ENCODE data around the gene TMEM178B.
"Not testable (repeated sequence)": the region's sequence is repeated elsewhere in the genome, so short reads cannot be mapped to it uniquely, and the experiment has no call there.

Gene TMEM178B

DNA sequence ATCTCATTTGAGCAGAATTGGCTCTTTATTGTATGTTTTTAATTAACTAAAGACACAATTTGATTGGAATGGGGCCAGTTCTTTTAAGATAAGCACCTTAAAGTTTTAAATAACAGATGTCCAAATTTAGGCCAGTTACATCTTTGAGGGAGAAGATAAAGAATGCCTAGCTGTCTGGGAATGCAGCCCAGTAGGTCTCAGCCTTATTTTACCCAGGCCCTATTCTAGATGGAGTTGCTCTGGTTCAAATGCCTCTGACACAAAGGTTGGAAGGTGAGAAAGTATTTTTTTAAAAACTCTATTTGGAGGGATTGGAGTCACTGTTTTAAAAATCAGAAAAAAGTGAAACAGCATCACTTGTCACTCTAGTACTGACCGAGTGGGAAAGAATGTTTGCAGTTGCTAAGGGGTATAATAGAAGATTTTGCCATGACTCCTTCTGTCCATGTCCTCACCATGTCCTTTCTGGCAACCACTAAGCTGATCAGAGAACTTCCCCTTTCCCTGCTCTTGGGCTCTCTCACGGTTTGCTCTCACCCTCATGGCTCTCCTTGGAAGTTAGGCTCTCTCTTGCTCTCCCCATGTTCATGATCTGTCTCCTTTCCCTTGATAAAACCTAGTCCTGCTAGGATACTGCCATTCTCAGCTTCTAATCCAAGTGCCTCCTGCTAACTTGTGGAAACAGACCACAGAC, 239.1 kb downstream of the TMEM178B start:
- DNase-seq (ENCODE audit: low read depth): no peak

DNA sequence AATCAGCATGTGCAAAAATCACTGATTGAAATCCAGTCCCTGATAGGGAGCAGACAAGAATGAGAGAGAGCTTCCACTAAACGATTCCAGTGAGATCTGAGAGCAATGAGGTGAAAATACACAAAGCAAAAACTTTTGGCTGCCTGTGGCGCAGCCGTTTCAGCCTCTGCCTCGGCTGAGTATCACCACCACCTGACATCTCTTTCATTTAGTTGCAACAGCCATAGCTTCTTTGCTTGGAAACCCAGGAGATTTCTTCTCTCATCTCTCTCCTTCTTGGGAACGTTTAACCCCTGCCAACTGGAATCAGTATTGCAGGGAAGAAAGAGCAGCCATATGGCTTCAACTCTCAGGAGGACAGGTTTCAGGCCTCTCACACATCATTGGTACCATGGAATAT, 240.0 kb downstream of the TMEM178B start:
- DNase-seq (ENCODE audit: low read depth): no peak

DNA sequence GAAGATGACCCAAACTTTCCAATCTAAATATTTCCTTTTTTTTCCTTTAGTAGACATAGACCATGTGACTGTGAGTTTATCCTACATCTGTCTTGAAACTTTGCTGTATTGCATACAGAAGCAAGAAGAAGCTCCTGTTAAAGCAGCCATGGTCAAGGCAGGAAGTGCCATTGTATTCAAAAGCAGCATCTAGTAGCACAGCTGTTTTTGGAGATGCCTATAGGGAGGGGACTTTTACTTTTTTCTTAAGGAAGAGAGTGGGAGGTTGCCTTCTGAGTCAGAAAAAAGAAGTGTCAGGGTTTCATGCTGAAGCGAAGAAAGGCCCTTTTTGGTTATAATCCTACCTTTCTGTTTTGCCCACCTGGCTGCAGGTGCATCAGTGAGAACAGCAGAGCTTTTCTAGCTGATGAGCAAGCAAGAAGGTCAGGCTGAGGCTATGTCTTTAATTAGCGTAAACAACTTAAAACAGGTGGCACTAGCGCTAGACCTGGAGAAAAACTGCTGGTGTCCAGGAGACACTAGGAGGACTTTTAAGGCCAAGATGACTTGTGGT, 243.2 kb downstream of the TMEM178B start:
- DNase-seq (ENCODE audit: low read depth): no peak

DNA sequence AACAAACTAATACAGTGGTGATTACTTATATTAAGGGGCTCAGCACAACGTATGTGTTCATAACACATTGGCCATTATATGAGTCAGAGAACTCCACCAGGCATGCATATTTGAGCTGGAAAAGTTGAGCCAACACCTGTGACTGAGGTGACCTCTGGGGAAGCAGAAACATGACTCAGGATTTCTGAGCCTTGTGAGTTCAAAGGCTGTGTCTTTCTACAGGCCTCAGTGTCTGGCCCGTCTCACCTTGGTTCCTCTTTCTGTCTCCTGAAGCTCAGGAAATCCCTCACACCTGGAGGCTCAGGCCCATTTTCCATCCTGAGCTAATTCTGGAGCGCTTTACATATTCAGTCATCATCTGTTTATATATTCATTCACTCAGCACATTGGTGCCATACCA, 246.4 kb downstream of the TMEM178B start:
- no peak for DNase-seq (ENCODE audit: low read depth)

DNA sequence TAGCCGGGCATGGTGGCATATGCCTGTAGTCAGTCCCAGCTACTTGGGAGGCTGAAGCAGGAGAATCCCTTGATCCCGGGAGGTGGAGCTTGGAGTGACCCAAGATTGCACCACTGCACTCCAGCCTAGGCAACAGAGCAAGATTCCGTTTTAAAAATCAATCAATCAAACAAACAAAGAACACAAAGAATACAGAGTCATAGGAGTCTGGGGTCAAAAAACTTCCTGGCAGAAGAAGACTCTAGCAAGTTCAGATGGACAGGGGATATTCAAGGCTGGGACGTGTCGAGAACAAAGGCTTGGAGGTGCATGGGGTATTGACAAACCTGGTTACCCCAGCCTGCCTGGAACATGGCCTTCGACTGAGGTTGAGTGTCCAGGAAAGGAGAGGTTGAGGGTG, 248.5 kb downstream of the TMEM178B start:
- DNase-seq (ENCODE audit: low read depth): no peak

DNA sequence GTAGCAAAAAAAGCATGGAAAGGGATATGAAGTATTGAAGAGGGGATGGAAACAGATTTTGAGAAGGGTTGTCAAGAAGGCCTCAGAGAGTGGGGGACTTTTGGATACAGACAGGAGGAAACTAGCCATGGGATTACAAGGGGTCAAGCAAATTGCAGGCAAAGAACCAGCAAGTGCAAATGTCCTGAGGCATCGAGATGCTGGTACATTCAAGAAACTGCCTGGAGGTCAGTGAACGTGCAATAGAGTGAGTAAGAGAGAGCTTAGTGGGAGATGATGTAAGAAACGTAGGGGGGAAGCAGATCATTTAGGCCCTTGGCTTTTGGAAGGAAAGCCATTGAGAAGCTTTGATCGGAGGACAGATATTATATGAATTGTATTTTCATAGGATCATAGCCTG, 250.0 kb downstream of the TMEM178B start:
- no peak for DNase-seq (ENCODE audit: low read depth)

DNA sequence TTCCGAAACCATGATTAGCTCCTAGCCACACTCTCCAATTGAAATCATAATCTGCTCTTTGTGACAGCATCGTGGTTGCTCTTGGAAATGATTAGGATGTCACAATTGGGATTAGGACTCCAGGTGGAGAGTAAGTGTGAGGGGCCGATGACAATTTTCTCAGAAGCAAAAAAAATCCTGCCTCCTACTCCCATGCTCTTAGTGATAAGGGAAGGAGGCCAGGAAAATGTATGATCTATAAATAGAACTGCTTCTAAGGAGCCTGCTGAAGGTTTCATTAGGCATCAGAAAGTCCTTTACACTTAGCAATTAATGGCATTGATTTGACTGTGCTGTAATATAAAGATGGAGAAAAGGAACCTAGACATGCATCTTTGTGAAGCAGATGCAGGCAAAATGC, 251.0 kb downstream of the TMEM178B start:
- no peak for DNase-seq (ENCODE audit: low read depth)

DNA sequence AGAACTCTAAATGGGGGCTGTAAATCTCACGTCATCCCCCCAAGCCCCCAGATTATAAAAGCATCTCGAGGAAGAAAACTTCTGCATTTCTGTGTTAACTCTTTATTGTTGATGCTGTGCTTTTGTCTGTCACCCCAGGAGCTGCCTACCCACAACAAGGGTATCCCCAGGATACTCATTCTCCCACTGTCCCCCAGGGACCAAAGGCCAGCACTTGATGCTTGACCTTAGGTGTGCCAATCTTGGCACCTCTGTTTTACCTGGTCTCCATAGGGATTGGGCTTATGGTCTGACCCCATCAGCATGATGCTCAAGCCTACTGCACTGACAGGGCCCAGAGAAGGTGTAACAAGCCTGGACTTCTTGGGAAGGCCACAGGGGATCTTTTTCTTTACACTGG, 251.4 kb downstream of the TMEM178B start:
- no peak for DNase-seq (ENCODE audit: low read depth)

DNA sequence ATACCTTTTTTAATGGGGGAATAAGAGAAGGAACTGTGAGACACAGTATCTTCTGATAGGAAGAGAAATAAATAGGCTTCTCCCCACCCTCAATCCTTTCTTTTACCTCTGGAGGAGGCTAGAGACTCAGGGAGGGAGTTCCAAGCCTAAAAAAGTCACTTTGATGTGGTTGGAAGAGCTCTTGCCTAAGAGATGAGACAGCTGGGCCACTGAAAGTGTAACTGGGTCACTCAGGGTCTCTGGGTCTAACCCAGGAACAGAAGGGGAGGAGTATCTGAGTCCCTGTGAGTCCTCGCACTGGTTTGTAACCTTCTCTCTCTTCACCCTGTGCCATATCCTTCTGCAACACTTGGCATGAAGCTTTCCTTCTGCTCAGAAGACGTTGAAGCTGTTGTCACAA, 254.4 kb downstream of the TMEM178B start:
- no peak for DNase-seq (ENCODE audit: low read depth)

DNA sequence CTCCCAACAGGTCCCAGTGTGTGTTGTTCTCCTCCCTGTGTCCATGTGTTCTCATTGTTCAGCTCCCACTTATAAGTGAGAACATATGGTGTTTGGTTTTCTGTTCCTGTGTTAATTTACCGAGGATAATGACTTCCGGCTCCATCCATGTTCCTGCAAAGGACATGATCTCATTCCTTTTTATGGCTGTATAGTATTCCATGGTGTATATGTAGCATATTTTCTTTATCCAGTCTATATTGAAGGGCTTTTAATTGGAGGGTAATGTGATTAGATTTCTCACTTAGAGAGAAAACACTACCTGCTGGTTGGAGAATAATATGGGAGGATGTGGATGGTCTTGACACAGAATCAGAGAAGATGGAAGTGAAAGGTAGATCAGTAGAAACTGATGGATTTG, 256.4 kb downstream of the TMEM178B start:
- not testable (repeated sequence) for DNase-seq (ENCODE audit: low read depth)

DNA sequence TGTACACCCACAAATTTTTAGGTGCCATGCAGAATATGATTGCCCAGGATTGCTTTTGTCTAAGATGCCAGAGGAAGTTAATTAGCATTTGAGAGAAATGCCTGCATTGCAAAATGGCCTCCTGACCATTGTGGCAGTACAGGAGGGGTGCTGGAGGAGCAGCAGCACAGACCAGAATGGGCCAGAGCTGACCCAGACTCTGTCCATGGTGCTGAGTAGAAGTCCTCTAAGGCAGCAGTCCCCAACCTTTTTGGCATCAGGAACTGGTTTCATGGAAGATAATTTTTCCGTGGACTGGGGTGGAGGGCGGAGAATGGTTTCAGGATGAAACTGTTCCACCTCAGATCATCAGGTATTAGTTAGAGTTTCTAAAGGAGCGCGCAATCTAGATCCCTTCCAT, 259.6 kb downstream of the TMEM178B start:
- DNase-seq (ENCODE audit: low read depth): no peak

DNA sequence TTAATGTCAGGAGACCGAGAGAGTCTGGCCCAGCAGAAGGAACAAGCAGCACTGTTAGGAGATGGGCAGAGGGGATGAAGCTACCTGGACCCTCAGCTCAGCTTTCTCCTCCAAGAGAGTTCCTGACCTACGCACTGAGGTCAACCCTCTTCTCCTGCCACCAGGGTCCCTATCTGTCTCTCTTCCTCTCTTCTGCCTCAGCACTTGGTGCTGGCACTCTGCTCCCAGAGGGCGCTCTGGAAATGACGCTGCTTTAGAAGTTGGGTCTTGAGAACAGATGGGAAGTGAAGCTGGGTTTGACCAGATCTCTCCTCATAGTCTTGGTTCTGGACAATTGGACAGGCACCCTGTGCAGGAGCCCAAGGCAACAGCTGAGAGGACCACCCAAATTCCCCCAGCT, 261.3 kb downstream of the TMEM178B start:
- DNase-seq (ENCODE audit: low read depth): no peak

DNA sequence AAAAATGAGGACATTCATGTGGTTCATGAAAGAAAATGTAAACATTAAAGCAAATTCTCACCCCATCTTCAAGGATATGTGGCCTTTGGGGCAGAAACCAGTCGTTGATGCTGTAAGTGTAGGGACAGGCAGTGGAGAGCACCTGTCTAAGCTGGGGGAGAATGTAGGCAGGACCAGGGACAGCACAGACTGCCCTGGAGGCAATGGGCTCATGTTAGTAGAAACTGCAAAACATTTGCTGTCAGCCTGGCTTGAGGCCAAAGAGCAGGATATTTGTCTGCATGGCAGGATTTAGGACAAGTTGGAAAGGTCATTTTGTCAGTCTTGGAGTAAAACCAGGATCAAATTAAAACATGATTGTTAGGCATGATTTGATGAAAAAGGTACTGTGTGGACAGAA, 265.7 kb downstream of the TMEM178B start:
- DNase-seq (ENCODE audit: low read depth): no peak

- no peak for DNase-seq (ENCODE audit: low read depth)
These were observed 267.1 kb downstream of the TMEM178B start for GRCh38 chr7:141340991-141341390.

GRCh38 chr7:141342621-141343408, 269.0 kb downstream of the TMEM178B start:
- no peak for DNase-seq (ENCODE audit: low read depth)

GRCh38 chr7:141344153-141344935, 270.5 kb downstream of the TMEM178B start:
- DNase-seq (ENCODE audit: low read depth): no peak

GRCh38 chr7:141348728-141349127, 274.9 kb downstream of the TMEM178B start:
- DNase-seq (ENCODE audit: low read depth): no peak

GRCh38 chr7:141349338-141349737, 275.5 kb downstream of the TMEM178B start:
- DNase-seq (ENCODE audit: low read depth): no peak

GRCh38 chr7:141349804-141350203, 275.9 kb downstream of the TMEM178B start:
- no peak for DNase-seq (ENCODE audit: low read depth)

DNA sequence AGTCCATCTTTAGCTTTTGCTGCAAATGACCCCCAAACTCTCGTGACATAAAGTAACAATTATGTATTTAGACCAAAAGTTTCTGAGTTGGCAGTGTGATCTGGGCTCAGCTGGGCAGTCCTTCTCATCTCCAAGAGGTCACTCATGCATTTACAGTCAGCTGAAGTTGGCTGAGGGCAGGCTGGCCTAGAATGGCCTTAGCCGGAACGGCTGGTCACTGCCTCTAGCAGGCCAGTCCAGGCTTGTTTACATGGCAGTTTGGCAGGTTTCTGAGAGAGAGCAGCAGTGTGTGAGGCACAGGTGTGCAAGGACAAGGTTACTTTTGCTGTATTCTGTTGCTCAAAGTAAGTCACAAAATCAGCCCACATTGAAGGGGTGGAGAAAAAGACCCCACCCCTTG, 277.3 kb downstream of the TMEM178B start:
- DNase-seq (ENCODE audit: low read depth): no peak

- no peak for DNase-seq (ENCODE audit: low read depth)
These were observed 279.1 kb downstream of the TMEM178B start for GRCh38 chr7:141352955-141353354.

GRCh38 chr7:141354251-141354650, 280.4 kb downstream of the TMEM178B start:
- DNase-seq (ENCODE audit: low read depth): no peak

GRCh38 chr7:141355032-141355431, 281.2 kb downstream of the TMEM178B start:
- DNase-seq (ENCODE audit: low read depth): no peak

All from HS-27A (cell line).